Activated CD8-positive, alpha-beta T cell treated with anti-CD3 and anti-CD28 coated beads for 36 hours (primary cell): Measurements from ENCODE around the gene SEMA4D. TPM values are rescaled to one million over a fixed set of nuclear protein-coding genes. Genes with fewer than 3 reads are reported as not detected.

Experiments
- ATAC-seq: fragments of 200-7000 bp; cut with Tn5 transposase; one replicate; pipeline ENCODE4 v1.10.0; 2021; ENCODE audit warnings: mild to moderate bottlenecking, moderate library complexity
- CTCF ChIA-PET: fragments of 350-600 bp; sonication (Branson Sonifier 250); formaldehyde crosslinking; loops from one replicate; lab custom pipeline; 2021; ENCODE audit warnings: antibody characterized with exemption; lab: Charles Lee
- POLR2A ChIA-PET: fragments of 350-600 bp; sonication (Branson Sonifier 250); formaldehyde crosslinking; loops from one replicate; lab custom pipeline; 2021; ENCODE audit warnings: antibody characterized with exemption; lab: Charles Lee
- DNase-seq: peaks from one replicate; pipeline ENCODE4 v3.0.0-alpha.2; 2020
- H3K27ac Mint-ChIP-seq: one replicate; pipeline ENCODE4 v1.8.0; 2021; ENCODE audit warnings: mild to moderate bottlenecking, mixed read lengths
- H3K27me3 Mint-ChIP-seq: one replicate; pipeline ENCODE4 v1.8.0; 2021; ENCODE audit warnings: mixed read lengths
- H3K36me3 Mint-ChIP-seq: one replicate; pipeline ENCODE4 v1.8.0; 2021; ENCODE audit warnings: low read depth, mixed read lengths
- H3K4me1 Mint-ChIP-seq: one replicate; pipeline ENCODE4 v1.8.0; 2021; ENCODE audit warnings: low read depth, mixed read lengths
- H3K4me3 Mint-ChIP-seq: one replicate; pipeline ENCODE4 v1.8.0; 2021; ENCODE audit warnings: mild to moderate bottlenecking, moderate library complexity, mixed read lengths
- H3K9me3 Mint-ChIP-seq: one replicate; pipeline ENCODE4 v1.8.0; 2021; ENCODE audit warnings: mixed read lengths
- CTCF ChIP-seq: fragments of 200-600 bp; IDR thresholded peaks from one replicate; pipeline ENCODE4 v1.8.0; 2022; ENCODE audit warnings: antibody characterized with exemption, mild to moderate bottlenecking
- intact Hi-C: fragments of 100-400 bp; cut with micrococcal nuclease; formaldehyde crosslinking; loops from one replicate; pipeline ENCODE4 v1.10.0; 2022
- total RNA-seq, 2 experiments: library from RNA; stranded (reverse); gene quantifications; one replicate each; pipeline ENCODE4 v1.2.3, GENCODE V29; 2021

Gene SEMA4D
- total RNA-seq, 2 experiments from 2014 or later = 290 to 317 TPM

DNA sequence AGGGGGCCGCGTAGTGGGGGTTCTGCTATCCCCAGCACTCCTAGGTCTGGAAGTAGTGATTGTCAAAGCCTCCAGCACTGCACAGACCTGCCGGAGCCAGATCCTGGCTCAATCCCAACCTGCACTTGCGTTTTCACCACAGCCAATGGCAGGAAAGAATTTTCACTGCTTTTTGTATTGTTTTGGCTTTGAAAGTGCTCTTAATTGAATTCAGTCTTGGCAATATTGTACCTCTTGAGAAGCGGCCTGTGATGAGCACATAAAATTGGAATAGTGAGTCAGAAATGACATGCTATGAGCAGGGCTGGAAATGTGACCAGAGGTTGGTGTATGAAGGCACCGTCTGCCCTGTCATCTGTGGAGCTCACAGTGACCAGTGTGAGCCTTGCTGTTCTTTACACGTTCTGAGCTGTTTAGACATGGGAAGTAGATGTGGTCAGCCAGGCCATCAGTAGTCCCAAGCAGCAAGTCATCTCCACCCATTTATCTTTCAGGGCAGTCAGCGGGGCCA is 138.1 kb downstream of the SEMA4D start:
- Mint-ChIP-seq H3K4me3 (no peak overlapping the region), H3K27ac (peak overlapping the region; percentile 70), H3K4me1 (peaks cover 9% of the 10 kb centered on the region), H3K27me3 (no peaks in the 10 kb centered on the region), H3K36me3 (peaks cover 47% of the 10 kb centered on the region), H3K9me3 (no peaks in the 10 kb centered on the region)
- intact Hi-C loops = no loop called here
- TF ChIP-seq CTCF = no peak
- ATAC-seq = no peak
- ChIA-PET POLR2A (interaction anchor here (1.3 to 2.6 kb wide), 4 partner anchors 8 to 35 kb away, joined by 4 to 9 read pairs (median 4); no protein-coding TSS in a partner anchor), CTCF (no interaction called here)
- no peak for DNase-seq

GRCh38 chr9:89358985-89359384 is 138.9 kb downstream of the SEMA4D start:
- Mint-ChIP-seq H3K27ac (peak overlapping the region; percentile 37), H3K9me3 (no peaks in the 10 kb centered on the region), H3K27me3 (no peaks in the 10 kb centered on the region), H3K4me1 (peaks cover 11% of the 10 kb centered on the region), H3K36me3 (peaks cover 49% of the 10 kb centered on the region), H3K4me3 (no peak overlapping the region)
- TF ChIP-seq CTCF = no peak
- ATAC-seq (no peak), DNase-seq (no peak)
- POLR2A ChIA-PET = interaction anchor here (2.3 to 2.6 kb wide), 2 partner anchors 12 to 14 kb away, joined by 9 to 16 read pairs; no protein-coding TSS in a partner anchor
- CTCF ChIA-PET = interaction anchor here (1.0 kb wide), 1 partner anchor 12 kb away, joined by 3 read pairs; no protein-coding TSS in a partner anchor
- intact Hi-C loops = no loop called here

DNA sequence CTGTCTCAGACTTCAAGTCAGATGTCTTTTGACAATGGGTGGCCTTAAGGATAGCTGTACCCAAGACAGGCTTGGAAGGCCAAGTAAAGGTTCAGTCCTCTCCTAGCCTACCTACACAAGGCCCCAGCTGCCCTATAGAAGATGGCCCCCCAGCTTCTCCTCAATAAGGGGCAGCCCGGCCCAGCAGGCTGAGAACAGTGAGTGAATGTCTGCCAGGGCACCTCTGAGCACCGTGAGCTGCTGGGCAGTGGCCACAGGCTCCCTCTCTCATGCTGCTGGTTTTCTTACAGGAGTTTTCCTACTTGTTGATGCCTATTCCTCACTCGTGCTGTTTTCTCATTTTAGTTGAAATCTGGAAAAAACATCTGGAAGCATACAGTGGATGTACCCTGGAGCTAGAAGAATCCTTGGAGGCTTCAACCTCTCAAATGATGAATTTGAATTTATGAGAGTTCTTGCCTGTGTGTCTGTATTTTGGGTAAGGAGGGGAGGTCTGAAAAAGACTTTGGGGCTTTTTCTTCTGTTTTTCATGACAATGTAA is 139.5 kb downstream of the SEMA4D start:
- peak overlapping the region; percentile 72 for H3K27ac Mint-ChIP-seq
- no peak for TF ChIP-seq CTCF
- ChIA-PET CTCF (interaction anchor here (1.0 to 1.7 kb wide), 2 partner anchors 9 to 11 kb away, joined by 3 to 5 read pairs; no protein-coding TSS in a partner anchor), POLR2A (interaction anchor here (0.9 to 2.6 kb wide), 5 partner anchors 8 to 36 kb away, joined by 3 to 16 read pairs (median 5); no protein-coding TSS in a partner anchor)
- H3K36me3 Mint-ChIP-seq = peaks cover 53% of the 10 kb centered on the region
- DNase-seq = no peak
- peaks cover 12% of the 10 kb centered on the region for H3K4me1 Mint-ChIP-seq
- H3K27me3 Mint-ChIP-seq = no peaks in the 10 kb centered on the region
- intact Hi-C loops = no loop called here
- no peak overlapping the region for H3K4me3 Mint-ChIP-seq
- no peaks in the 10 kb centered on the region for H3K9me3 Mint-ChIP-seq
- ATAC-seq = no peak

- POLR2A ChIA-PET = interaction anchor here (0.6 to 2.6 kb wide), 7 partner anchors 9 to 182 kb away, joined by 3 to 16 read pairs (median 3); no protein-coding TSS in a partner anchor
- H3K4me1 Mint-ChIP-seq = peaks cover 13% of the 10 kb centered on the region
- H3K36me3 Mint-ChIP-seq = peaks cover 57% of the 10 kb centered on the region
- intact Hi-C loops = no loop called here
- H3K4me3 Mint-ChIP-seq = no peak overlapping the region
- H3K27ac Mint-ChIP-seq = peak overlapping the region; percentile 72
- TF ChIP-seq CTCF = no peak
- H3K9me3 Mint-ChIP-seq = no peaks in the 10 kb centered on the region
- CTCF ChIA-PET = interaction anchor here (1.0 to 1.7 kb wide), 3 partner anchors 8 to 10 kb away, joined by 3 to 5 read pairs (median 3); no protein-coding TSS in a partner anchor
- H3K27me3 Mint-ChIP-seq = no peaks in the 10 kb centered on the region
- DNase-seq (no peak), ATAC-seq (peak; percentile 34)
Measured at GRCh38 chr9:89357331-89358197, 140.3 kb downstream of the SEMA4D start.
